BE2C (cell line): ENCODE results near the gene ABCG8.

Source experiments
- DNase-seq: peaks from one replicate; pipeline ENCODE4 v3.0.0-alpha.2; 2020
- H3K27me3 ChIP-seq: fragments of 250-450 bp; sonication (Bioruptor Pico); 2 replicates; pipeline ENCODE4 v1.5.1; 2020; ENCODE audit warnings: mild to moderate bottlenecking
- H3K36me3 ChIP-seq: fragments of 250-450 bp; sonication (Bioruptor Pico); 2 replicates; pipeline ENCODE4 v1.5.1; 2020; ENCODE audit warnings: mild to moderate bottlenecking
- H3K4me1 ChIP-seq: fragments of 250-450 bp; sonication (Bioruptor Pico); 2 replicates; pipeline ENCODE4 v1.5.1; 2020
- H3K4me3 ChIP-seq: 2 replicates; pipeline ENCODE4 v1.5.1; 2011; ENCODE audit warnings: low read depth, low read length
- H3K9me3 ChIP-seq: fragments of 250-450 bp; sonication (Bioruptor Pico); 2 replicates; pipeline ENCODE4 v1.5.1; 2020
- TF ChIP-seq, protein P1 (sequence below): IDR thresholded peaks from 2 replicates; pipeline ENCODE4 v1.5.1; 2012; ENCODE audit warnings: mild to moderate bottlenecking, low read depth, low read length

ABCG8 gene

DNA sequence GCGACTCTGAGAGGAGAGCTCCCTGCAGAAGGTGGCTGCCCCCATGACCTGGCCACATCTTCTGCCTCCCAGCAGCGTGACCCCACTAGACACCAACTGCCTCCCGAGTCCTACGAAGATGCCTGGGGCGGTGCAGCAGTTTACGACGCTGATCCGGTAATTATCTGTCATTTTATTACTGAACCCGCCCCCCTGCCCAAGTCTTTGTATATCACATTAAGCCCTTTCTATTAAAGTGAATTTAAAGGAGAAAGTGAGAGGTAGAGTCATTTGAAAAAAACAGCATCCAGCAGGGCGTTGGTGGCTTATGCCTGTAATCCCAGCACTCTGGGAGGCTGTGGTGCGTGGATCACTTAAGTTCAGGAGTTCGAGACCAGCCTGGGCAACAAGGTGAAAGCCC lies 33.4 kb downstream of the ABCG8 start:
- TF ChIP-seq, protein P1, sequence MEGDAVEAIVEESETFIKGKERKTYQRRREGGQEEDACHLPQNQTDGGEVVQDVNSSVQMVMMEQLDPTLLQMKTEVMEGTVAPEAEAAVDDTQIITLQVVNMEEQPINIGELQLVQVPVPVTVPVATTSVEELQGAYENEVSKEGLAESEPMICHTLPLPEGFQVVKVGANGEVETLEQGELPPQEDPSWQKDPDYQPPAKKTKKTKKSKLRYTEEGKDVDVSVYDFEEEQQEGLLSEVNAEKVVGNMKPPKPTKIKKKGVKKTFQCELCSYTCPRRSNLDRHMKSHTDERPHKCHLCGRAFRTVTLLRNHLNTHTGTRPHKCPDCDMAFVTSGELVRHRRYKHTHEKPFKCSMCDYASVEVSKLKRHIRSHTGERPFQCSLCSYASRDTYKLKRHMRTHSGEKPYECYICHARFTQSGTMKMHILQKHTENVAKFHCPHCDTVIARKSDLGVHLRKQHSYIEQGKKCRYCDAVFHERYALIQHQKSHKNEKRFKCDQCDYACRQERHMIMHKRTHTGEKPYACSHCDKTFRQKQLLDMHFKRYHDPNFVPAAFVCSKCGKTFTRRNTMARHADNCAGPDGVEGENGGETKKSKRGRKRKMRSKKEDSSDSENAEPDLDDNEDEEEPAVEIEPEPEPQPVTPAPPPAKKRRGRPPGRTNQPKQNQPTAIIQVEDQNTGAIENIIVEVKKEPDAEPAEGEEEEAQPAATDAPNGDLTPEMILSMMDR: no peak
- Histone ChIP-seq H3K27me3 (peaks cover 23% of the 10 kb centered on the region), H3K4me1 (no peaks in the 10 kb centered on the region), H3K9me3 (no peaks in the 10 kb centered on the region), H3K4me3 (no peak overlapping the region), H3K36me3 (no peaks in the 10 kb centered on the region)
- DNase-seq: no peak

DNA sequence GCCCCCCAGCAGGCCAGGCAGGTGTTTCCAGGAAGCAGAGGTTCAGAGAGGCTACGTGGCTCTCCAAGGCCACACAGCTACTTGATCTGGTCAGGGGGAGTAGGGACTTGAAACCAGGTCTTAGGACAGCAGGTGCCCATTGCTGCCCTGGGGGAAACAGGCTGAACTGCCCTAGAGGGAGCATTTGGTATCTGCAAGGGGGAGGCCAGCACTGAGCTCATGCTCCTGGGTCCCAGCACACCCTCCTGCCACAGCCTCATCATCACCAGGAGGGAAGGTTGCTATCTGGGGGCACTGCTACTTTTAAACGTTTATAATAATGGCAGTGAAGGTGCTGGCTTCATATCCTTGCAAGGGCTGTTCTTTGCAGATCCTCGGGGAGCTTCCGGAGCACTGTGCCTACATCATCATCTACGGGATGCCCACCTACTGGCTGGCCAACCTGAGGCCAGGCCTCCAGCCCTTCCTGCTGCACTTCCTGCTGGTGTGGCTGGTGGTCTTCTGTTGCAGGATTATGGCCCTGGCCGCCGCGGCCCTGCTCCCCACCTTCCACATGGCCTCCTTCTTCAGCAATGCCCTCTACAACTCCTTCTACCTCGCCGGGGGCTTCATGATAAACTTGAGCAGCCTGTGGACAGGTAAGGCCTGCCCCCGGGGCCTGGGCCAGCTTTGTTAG lies 36.1 kb downstream of the ABCG8 start:
- H3K9me3 ChIP-seq: no peaks in the 10 kb centered on the region
- H3K36me3 ChIP-seq: no peaks in the 10 kb centered on the region
- no peak for DNase-seq
- H3K4me1 ChIP-seq: no peaks in the 10 kb centered on the region
- TF ChIP-seq, protein P1: no peak
- peaks cover 14% of the 10 kb centered on the region for H3K27me3 ChIP-seq
- no peak overlapping the region for H3K4me3 ChIP-seq

DNA sequence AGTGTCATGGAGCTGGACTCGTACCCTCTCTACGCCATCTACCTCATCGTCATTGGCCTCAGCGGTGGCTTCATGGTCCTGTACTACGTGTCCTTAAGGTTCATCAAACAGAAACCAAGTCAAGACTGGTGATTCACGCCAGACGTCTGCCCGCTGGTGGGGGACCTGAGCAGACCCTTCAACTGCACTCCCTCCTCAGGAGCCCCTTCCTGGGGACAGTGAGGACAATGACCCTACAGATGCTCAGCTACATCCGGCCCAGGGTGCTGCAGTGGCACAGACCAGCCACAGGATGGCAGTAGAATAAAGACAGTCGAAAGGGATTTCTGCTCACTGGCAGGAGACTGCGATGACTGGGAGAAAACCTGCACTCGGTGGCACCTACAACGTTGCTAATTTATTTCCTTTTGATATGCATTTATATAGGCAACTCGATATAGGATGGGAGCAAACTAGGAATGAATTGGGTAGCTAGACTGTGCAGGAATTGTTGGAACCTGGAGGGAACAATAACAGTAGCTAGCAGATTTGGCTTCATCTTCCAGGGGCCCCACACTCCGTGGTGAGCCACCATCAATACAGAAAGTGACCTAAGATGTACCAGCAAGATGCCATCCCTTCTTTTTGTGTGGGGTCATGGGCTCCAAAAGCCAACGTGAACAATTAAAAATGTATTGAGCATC lies 39.2 kb downstream of the ABCG8 start:
- no peaks in the 10 kb centered on the region for H3K27me3 ChIP-seq
- TF ChIP-seq, protein P1: peak; percentile 99

DNA sequence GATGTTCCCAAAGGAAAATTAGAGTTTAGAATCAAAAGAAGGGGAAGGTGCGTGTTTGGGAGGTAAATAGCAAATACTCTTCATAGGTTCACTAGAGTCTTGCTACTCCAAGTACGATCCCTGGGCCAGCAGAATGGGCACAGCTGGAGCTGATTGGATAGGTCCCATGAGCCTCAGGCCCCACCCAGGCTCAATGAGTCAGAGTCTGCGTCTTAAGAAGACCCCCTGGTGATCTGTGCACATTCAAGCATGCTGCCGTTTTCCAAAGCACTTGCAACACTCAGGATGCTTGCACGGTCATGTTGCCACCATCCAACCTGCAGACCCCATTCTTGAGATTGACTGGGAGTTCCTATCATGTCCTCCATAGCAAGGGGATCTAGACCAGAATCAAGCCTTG lies 40.5 kb downstream of the ABCG8 start:
- H3K36me3 ChIP-seq: no peaks in the 10 kb centered on the region; the same call in 1 of the 2 replicates
- H3K4me3 ChIP-seq: no peak overlapping the region
- H3K27me3 ChIP-seq: no peaks in the 10 kb centered on the region
- no peak for DNase-seq
- no peaks in the 10 kb centered on the region for H3K9me3 ChIP-seq
- TF ChIP-seq, protein P1: no peak
- H3K4me1 ChIP-seq: no peaks in the 10 kb centered on the region

More for the DNA sequence above, 39.2 kb downstream of the ABCG8 start:
- no peaks in the 10 kb centered on the region for H3K4me1 ChIP-seq
- no peak overlapping the region for H3K4me3 ChIP-seq
- no peaks in the 10 kb centered on the region for H3K36me3 ChIP-seq
- DNase-seq: peak; percentile 76
- H3K9me3 ChIP-seq: no peaks in the 10 kb centered on the region

DNA sequence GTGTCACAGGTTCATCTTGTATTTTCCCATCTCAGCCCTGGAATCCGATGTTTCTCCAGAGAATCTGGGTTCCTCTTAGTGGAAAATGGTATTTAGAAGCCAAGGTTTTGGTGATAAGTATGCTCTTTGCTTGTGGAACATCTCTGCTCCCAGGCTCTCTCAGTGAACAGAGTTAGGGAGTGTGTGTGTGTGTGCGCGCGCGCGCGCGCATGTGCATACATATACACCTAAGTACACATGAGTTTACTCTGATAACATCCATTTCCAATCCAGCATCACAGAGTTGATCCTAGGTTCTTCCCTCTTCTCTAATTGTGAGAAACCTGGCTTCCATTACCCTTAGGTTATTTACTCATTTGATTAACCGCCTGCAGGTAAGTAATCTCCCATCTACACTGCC lies 41.7 kb downstream of the ABCG8 start:
- Histone ChIP-seq H3K4me1 (no peaks in the 10 kb centered on the region), H3K36me3 (peaks cover 4% of the 10 kb centered on the region), H3K9me3 (no peaks in the 10 kb centered on the region), H3K27me3 (no peaks in the 10 kb centered on the region), H3K4me3 (no peak overlapping the region)
- TF ChIP-seq, protein P1: no peak
- DNase-seq: no peak

DNA sequence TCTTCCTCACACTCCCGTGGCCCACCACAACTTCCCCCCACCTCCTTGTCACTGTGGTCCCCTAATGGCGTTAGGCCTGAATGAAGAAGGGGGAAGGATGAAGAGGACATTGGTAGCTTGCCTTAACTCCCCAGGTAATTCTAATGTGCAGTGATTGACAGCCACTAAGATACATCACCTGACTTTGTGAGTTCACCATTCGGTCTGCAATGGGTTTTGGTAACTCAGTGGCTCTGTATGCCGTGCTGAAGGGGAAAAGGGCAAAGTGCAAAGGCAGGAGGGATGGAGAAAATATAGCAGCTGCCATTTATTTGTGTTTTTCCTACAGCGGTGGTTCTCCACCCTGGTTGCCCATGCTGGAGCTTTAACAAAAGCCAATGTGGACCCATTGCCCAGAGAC lies 42.2 kb downstream of the ABCG8 start:
- Histone ChIP-seq H3K9me3 (no peaks in the 10 kb centered on the region), H3K4me3 (no peak overlapping the region), H3K4me1 (no peaks in the 10 kb centered on the region), H3K36me3 (peaks cover 8% of the 10 kb centered on the region), H3K27me3 (no peaks in the 10 kb centered on the region)
- TF ChIP-seq, protein P1: no peak
- DNase-seq: no peak
